ENCODE measurements around the gene GBF1. TPM values are rescaled to one million over a fixed set of nuclear protein-coding genes. Genes with fewer than 3 reads are reported as not detected.

Gene GBF1
- total and polyA plus RNA-seq, 10 of the 15 experiments (the other 5 are each of a cell fraction or from before 2014, with no cell fraction given): 0.82 to 42.0 (median 21.8) TPM

DNA sequence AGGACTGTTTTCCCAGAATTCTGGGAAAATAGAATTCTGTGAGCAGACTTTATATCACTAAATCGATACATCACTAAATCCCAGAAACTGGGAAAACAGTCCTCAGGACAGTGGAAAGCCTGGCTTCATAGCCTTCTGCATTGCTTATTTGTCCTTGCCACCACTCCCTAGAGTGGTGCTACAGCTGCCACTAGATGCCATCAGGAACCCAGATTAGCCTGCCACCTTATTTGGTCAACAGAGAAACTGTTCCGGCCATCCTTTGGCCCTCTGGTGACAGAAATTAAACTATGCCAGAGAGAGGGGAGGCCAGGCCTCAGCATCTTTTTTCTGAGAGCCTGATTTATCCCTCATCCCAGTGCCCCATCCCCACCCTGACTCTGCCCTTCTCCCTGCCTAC, 130.5 kb downstream of the GBF1 start:
- RAD21 ChIA-PET (ENCODE audit: unreplicated experiment): no interaction called here
- intact Hi-C loops (cut with micrococcal nuclease; ENCODE audit: unreplicated experiment): no loop called here
- peaks cover 17 to 19% of the 10 kb centered on the region in 2 experiments for H3K36me3 ChIP-seq (ENCODE audit: control insufficient read depth in 2 of 2, insufficient read depth in 2 of 2, low read length in 1 of 2)
- H3K9ac ChIP-seq (ENCODE audit: control insufficient read depth, insufficient read depth, low read length): no peak overlapping the region
- no peak overlapping the region for H3K4me2 ChIP-seq (ENCODE audit: control insufficient read depth, insufficient read depth)
- no peak overlapping the region for H2AFZ ChIP-seq (ENCODE audit: control insufficient read depth, low read depth, low read length)
- DNase-seq (ENCODE audit: low read depth, low spot score) (no peak), FAIRE-seq (no peak), ATAC-seq (peak; percentile 49; the same call in 2 of the 3 replicates)
- no peaks in the 10 kb centered on the region for H3K79me2 ChIP-seq (ENCODE audit: control insufficient read depth, insufficient read depth, low read length)
- WGBS (ENCODE audit: insufficient coverage, insufficient replicate concordance, low lambda C conversion rate, missing lambda C conversion rate): 95% methylated on average over 2 of the region's 2 CpGs
- no peak for TF ChIP-seq NFIC (IDR thresholded peaks at IDR 0.05; ENCODE audit: low read depth, low read length)
- TF ChIP-seq NBN (IDR thresholded peaks at IDR 0.05): no peak
- no peak for TF ChIP-seq TCF7 (IDR thresholded peaks at IDR 0.05; ENCODE audit: borderline replicate concordance)
- TF ChIP-seq NFXL1 (IDR thresholded peaks at IDR 0.05; ENCODE audit: borderline replicate concordance): no peak
- no peak for TF ChIP-seq CBX5 (IDR thresholded peaks at IDR 0.05; ENCODE audit: low read depth)
- no peak for TF ChIP-seq EED (IDR thresholded peaks at IDR 0.05; ENCODE audit: low read depth)
- no peak for TF ChIP-seq POLR2AphosphoS5 (IDR thresholded peaks at IDR 0.05; ENCODE audit: low read length)
- TF ChIP-seq, protein P1, sequence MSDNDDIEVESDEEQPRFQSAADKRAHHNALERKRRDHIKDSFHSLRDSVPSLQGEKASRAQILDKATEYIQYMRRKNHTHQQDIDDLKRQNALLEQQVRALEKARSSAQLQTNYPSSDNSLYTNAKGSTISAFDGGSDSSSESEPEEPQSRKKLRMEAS (IDR thresholded peaks at IDR 0.05; ENCODE audit: low read depth, low read length): no peak
- no peak for TF ChIP-seq NRF1 (conservative IDR thresholded peaks at IDR 0.05; ENCODE audit: low read depth, low read length)
- no peak for TF ChIP-seq CREM (IDR thresholded peaks at IDR 0.05; ENCODE audit: low read depth)
- TF ChIP-seq NFYB (IDR thresholded peaks at IDR 0.05; ENCODE audit: insufficient read depth, low read depth, low read length): no peak
- TF ChIP-seq TCF3 (IDR thresholded peaks at IDR 0.05; ENCODE audit: borderline replicate concordance, insufficient read depth, low read depth, low read length): no peak
- TF ChIP-seq TBL1XR1 (IDR thresholded peaks at IDR 0.05; ENCODE audit: low read depth, low read length): no peak
- TF ChIP-seq, protein P2, sequence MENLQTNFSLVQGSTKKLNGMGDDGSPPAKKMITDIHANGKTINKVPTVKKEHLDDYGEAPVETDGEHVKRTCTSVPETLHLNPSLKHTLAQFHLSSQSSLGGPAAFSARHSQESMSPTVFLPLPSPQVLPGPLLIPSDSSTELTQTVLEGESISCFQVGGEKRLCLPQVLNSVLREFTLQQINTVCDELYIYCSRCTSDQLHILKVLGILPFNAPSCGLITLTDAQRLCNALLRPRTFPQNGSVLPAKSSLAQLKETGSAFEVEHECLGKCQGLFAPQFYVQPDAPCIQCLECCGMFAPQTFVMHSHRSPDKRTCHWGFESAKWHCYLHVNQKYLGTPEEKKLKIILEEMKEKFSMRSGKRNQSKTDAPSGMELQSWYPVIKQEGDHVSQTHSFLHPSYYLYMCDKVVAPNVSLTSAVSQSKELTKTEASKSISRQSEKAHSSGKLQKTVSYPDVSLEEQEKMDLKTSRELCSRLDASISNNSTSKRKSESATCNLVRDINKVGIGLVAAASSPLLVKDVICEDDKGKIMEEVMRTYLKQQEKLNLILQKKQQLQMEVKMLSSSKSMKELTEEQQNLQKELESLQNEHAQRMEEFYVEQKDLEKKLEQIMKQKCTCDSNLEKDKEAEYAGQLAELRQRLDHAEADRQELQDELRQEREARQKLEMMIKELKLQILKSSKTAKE (IDR thresholded peaks at IDR 0.05; ENCODE audit: low read depth, poor library complexity, severe bottlenecking): no peak
- no peak for TF ChIP-seq LARP7 (IDR thresholded peaks at IDR 0.05)
- TF ChIP-seq CHD4 (IDR thresholded peaks at IDR 0.05): no peak
- TF ChIP-seq SMARCA5 (IDR thresholded peaks at IDR 0.05): no peak
- no peak overlapping the region for H3K4me3 ChIP-seq
- no peaks in the 10 kb centered on the region for H3K27me3 ChIP-seq (replicated peaks in 1 of 2; ENCODE audit: control insufficient read depth in 2 of 2, insufficient read depth in 2 of 2, low read length in 1 of 2)
- no peaks in the 10 kb centered on the region; the same call in 2 of the 3 replicates for H3K9me3 ChIP-seq (replicated peaks; ENCODE audit: control insufficient read depth, insufficient read depth, low read length)
- POLR2A ChIA-PET: no interaction called here
- in situ Hi-C loops (cut with MboI): no loop called here
- CTCF ChIA-PET: interaction anchor here (1.0 to 2.8 kb wide), 2 partner anchors 23 to 75 kb away, joined by 3 to 17 read pairs; partner anchors contain the start of gene C10orf95
- no peak overlapping the region for H3K27ac ChIP-seq (ENCODE audit: control insufficient read depth, insufficient read depth)
- no TSS peak for BruUV-seq (replicated peaks)
- no peaks in the 10 kb centered on the region for H3K4me1 ChIP-seq (ENCODE audit: control insufficient read depth, insufficient read depth, low read length)
- SMC1A ChIA-PET (ENCODE audit: uncharacterized antibody, unreplicated experiment): no interaction called here
- H4K20me1 ChIP-seq (ENCODE audit: control insufficient read depth, insufficient read depth): no peaks in the 10 kb centered on the region; the same call in 1 of the 2 replicates

All from GM12878 (cell line).